Activated CD8-positive, alpha-beta memory T cell treated with anti-CD3 and anti-CD28 coated beads, Interleukin-2, amount 50 U/mL, for 1 hour (primary cell): ENCODE data around the gene MOSPD3.
A peak's percentile ranks its signal among the peaks of the same experiment; 100 is the strongest.

ENCODE experiments used
- DNase-seq: peaks from one replicate; pipeline ENCODE4 v3.0.0-alpha.2; 2020; ENCODE audit errors: extremely low read depth

The MOSPD3 gene

DNA sequence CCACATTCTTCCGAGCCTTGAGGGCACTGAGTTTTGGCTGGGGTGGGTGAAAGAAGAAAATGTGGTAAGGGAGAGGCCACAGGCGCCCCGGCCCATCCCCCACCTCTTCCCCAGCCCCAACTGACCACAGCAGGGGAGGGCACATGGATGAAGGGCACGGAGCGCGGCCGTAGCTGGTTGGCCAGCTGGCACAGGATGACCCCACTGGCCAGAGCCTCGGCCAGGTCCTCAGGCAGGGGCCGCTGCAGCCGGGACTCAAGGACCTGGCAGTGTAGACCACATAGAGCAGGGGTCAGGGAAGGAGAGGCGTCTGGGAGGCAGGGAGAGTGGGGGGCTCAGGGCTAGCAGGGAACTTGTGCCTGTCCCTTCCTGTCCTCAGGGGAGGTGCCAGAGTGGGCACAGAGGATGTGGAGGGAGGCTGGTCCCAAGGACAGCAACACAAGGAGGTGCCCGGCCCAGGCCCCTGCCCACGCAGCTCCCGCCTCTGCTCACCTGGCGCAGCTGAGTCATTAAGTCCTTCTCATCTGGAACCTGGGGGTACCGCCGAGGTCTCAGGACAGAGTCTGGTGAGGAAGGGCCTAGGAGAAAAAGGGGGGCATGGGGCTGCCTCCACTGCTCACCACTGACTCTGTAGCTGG is 36.5 kb upstream of the MOSPD3 start:
- DNase-seq, result no peak

- no peak for DNase-seq
Measured at GRCh38 chr7:100576384-100576993, 35.9 kb upstream of the MOSPD3 start.

DNA sequence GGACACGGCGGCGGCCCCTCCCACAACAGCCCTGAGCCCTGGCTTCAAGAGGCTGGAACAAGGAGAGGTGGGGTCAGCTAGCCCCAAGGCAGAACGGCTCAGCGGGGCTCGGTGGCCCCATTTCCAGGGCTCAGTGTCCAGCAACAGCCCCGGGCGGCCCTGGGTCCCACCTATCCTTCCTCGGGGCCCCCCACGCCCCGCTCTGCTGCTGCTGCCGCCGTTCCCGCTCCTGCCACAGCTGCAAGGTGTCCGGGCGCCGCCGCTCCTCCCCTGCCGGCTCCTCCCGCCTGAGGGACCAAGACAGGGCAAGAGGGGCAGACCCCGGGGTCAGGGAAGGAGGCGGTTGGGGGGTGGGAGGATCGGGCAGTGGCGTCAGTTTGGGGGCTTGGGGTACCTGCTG is 35.2 kb upstream of the MOSPD3 start:
- DNase-seq, result no peak

DNA sequence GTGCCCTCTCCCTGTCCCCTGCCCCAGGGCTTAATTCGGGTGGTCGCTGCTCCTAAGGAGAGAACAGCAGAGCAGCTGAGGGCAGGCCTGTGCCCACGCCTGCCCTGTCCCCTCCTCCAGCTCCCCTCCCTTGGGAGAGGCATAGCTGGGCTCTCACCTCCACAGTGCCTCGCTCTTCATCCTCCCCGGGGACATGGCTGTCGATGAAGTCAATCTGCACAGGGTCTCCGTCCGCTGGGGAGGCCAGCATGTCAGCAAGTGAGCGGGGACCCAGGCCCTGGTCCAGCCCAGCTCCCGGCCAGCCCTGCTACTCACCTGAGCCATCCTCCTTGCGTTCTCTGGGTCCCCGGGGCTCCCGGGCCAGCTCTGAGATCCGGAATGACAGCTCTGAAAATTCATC is 34.8 kb upstream of the MOSPD3 start:
- no peak for DNase-seq

DNA sequence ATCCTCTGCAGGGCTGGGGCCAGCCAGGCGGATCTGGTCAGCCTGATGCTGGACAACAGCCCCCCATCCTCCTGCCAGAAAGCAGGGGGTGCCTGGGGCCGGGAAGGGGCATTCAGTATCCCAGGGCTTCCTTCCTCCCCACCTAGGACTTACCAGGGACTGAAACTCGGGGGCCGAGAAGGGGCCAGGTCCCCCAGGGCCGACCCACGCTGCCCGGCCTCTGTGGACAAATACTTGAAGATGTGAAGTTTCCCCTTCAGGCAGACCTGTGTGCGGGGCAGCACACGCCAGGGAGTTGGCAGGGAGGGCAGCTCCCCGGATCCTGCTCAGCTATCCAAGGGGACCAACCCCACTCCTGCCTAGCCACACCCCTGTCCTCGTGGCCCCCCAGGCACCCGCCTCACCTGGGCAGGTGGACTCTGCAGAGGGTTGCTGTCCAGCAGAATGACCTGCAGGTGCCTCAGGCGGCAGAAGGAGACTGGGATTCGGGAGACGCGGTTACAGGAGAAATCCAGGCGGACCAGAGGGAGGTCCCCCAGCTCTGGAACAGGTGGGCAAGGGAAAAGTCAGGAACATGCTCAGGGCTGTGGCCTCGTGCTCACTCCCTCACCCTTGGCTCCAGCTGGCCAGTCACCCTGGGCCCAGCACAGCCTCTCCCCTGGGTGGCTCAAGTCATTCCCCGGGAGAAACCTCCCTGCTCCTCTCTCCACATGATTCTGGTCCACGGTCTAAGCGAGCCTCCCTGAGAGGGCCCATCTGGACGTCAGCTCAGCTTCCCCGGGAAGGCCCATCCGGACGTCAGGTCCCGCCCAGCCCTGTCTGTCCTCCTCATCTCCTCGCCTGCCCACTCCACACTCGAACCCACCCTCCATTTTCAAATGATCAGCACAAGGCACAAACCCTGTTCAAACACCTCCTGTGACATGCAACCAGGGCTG is 33.8 kb upstream of the MOSPD3 start:
- no peak for DNase-seq

- DNase-seq, result no peak
Measured at GRCh38 chr7:100580466-100581283, 31.7 kb upstream of the MOSPD3 start.

DNA sequence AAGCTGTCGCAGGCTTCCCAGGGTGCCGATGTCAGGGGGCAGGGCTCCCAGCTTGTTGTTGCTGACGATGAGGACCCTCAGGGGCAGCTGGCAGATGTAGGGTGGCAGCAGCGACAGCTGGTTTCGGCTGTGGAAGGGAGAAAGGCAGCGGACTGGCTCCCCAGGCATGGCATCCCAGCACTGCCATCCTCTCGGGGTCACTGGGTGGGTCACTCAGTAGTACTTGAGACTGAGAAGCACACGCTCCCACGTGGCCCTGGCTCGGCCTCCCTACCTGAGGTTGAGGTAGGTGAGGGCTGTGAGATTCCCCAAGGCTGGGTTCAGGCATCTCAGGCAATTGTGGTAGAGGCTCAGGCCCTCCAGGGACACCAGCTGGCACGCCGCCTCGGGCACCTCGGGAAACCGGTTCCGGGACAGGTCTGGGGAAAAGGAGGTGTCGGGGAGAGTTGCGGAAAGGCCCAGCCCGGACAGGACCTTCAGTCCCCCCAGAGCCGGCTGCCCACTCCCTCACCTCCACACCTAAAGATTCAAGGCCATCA is 30.2 kb upstream of the MOSPD3 start:
- DNase-seq, result no peak

DNA sequence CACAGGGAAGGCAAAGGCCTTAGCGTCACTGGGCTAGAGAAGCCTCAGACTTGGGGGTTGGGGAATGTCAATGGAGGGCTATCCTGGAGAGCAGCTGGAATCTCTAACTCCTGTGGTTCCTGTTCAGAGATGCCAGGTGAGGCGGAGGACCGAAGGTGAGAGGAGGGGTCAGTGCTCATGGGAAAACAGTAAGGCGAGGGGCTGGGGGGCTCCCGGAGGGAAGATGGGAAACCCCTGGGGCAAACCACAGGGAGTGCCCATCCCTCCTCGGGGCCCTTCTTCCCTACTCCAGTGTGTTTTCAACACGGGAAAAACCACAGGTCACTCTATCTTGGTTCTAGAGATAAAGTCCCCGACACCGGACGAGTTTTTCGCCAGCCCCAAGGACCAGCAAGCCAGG is 29.7 kb upstream of the MOSPD3 start:
- no peak for DNase-seq

GRCh38 chr7:100583132-100584053 is 28.9 kb upstream of the MOSPD3 start:
- no peak for DNase-seq

DNA sequence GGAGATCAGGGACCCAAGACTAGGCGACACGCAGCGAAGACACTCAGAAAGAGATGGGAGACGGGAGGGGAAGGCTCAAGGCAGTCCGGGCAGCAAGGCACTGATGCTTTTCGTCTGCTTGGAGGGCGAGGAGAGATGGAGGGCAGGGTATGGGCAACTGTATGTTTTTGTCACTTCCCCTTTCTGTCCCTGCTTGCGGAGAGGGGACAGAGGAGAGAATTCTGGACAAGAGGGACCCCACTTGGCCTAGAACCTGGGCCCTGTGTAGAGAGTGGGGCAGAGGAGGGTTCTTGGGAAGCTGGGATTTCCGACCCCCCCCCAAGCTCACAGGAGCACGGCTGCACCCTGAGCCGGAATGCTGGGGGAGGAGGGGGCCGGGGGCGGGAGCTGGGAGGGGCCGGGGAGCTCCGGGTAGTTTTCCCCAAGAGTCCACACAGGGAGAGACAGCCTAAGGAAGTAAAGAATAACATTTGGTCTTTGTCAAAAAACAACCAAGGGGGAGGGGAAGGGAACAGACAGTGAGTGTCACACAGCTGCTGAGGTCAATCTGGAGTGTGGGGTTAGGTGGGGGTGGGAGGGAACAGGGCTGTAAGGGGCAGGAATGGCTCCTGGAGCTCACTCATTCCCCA is 28.2 kb upstream of the MOSPD3 start:
- DNase-seq, result no peak

DNA sequence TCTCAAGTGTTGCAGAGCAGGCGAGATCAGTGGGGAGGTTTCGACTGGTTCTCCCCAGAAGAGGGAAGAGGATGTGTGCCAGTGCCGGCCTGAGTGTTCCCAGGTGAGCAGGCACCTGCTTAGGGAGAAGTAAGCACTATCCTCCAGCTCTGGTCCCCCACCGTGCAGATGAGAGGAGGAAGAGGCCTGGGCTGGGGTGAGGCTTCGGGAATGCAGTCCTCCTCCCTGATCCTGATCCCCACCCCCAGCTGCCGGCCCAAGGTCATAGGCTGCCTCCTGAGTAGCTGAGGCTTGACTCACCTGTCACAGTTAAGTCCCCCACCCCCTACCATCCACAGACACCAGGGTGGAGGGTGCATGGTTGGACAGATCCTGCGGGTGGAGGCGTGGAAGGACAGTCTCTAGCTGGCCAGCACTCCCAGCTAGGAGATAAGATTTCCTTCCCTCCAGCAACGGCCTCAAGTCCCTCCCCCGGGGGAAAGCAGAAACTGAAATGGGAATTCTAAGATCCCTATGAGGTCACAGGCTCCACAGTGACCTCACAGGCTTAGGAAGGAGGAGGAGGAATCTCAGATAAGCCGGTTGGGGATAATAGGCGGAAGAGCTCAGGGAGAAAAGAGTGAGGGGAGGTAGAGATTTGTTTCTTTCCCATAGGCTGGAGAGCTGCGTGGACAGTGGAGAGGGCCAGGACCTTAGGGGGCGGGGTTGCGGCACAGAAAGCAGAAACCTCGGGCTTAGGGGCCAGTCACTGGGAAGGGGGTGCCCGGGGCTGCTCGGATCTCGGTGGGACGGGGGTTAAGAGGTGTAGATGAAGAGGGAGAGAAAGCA is 27.4 kb upstream of the MOSPD3 start:
- no peak for DNase-seq

DNA sequence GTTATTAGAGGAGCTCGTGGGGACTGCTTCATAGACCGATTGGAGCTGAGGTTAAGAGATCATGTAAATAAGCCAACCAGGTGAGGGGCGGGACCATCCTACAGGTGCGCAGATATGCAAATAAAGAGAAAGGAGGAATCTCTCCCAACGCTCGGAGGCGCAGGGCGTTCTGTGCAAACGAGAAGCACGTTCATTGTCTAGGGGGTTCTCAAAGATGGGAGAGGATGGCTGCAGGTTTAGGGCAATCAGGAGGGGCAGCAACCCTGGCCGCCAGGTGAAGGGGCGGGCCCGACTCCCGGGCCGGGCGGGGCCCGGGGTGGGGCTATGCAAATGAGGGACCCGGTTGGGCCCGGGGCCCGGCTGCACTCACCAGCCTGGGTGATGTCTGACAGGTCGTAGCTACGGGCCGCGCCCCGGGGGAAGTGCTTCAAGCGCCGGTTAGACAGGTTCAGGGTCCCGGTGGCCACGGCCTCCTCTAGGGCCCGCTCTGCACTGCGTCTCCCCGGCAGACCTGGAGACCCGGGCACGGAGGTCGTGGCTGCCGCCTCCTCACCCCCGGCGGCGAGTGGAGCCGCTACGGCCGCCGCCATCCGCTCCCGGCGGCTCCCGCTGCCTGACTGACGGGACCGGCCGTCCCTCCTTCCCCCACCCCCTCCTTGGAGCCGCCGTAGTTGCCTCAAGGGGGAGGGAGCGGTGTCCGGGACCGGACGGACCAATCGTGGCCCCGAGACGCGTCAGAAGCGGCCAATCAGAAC is 26.7 kb upstream of the MOSPD3 start, which contains the start of gene LRCH4:
LRCH4 (minus strand) TSS at position 619 of the 755 bp plus-strand sequence; CDS start at position 590, 29 bp downstream.
- no peak for DNase-seq

GRCh38 chr7:100586266-100587025 is 25.9 kb upstream of the MOSPD3 start, which contains the start of gene FBXO24:
Gene FBXO24, plus strand, starts transcription at chr7:100586328. Its CDS starts 298 bp downstream, at chr7:100586626.
- peak; percentile 99 for DNase-seq

DNA sequence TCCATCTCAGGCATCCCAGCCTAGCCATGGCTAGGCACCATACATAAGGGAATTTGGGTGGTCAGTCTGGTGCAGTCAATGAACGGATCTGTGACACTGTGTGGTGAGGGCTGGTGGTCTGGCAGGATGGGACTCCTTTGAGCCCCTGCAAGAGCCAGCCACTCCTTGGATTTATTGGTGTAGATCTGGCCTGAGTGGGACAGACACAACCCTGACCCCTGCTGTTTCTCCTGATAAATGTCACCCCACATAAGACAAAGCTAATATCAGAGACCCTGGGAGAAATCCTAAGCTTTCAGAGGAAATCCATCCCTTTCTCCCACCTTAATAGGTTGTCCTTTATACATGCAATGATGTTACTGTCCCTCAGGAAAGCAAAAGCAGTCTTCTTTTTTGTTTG is 23.9 kb upstream of the MOSPD3 start:
- no peak for DNase-seq

DNA sequence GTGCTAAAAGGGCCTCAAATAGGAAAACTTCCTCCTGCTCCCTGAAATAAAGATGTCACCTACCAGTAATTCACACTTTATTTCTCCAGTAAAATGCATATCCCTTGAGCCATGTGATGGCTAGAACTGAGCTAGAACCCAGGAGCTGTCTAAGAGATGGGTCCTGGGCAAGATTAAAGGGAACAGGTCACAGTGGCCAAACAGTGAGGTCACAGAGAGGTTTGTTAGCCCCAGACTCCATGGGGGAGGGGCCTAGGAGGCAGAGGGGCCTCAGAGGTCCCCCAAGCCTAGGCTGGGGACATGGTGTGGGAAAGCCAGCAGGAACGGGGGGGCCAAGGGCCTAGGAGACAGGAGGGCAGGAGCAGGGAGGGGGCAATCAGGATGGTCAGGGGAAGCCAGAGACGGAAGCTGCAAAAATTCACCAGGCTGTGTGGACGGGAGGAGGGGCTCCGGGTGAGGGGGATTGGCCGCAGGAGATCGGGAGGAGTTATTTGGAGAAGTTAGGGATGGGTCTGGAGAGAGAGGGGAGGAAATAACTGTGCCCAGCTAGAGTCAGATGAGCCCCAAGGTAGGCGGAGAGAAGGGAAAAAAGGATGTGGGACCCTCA is 22.9 kb upstream of the MOSPD3 start:
- no peak for DNase-seq

DNA sequence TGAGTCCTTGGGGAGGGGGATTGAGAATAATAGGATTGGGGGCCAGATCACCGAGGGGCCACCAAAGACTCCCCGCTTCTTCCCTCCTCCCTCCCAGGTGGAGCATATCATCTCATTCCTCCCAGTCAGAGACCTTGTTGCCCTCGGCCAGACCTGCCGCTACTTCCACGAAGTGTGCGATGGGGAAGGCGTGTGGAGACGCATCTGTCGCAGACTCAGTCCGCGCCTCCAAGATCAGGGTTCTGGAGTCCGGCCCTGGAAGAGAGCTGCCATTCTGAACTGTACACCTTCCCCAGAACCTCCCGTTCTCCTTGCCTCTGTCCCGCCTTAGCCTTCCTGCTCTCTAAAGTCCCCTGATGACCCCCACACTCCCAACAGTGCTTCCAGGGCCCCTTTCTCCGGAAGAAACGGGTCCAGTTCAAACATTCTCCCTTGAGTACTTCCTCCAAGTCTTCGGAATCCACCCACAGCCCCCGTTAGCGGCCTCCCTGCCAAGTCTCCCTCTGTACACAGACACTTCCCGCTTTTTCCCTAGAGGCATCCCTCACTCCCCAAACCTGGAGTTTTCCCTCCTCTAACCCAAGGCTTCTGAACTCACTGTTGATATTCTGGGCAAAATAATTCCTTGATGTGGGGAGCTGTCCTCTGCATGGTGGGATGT is 22.1 kb upstream of the MOSPD3 start:
- no peak for DNase-seq
